Measurements from ENCODE around the gene SLFN12.

GRCh38 chr17:35423761-35424160 lies 8.5 kb downstream of the SLFN12 start:
- TF ChIP-seq, protein P1, sequence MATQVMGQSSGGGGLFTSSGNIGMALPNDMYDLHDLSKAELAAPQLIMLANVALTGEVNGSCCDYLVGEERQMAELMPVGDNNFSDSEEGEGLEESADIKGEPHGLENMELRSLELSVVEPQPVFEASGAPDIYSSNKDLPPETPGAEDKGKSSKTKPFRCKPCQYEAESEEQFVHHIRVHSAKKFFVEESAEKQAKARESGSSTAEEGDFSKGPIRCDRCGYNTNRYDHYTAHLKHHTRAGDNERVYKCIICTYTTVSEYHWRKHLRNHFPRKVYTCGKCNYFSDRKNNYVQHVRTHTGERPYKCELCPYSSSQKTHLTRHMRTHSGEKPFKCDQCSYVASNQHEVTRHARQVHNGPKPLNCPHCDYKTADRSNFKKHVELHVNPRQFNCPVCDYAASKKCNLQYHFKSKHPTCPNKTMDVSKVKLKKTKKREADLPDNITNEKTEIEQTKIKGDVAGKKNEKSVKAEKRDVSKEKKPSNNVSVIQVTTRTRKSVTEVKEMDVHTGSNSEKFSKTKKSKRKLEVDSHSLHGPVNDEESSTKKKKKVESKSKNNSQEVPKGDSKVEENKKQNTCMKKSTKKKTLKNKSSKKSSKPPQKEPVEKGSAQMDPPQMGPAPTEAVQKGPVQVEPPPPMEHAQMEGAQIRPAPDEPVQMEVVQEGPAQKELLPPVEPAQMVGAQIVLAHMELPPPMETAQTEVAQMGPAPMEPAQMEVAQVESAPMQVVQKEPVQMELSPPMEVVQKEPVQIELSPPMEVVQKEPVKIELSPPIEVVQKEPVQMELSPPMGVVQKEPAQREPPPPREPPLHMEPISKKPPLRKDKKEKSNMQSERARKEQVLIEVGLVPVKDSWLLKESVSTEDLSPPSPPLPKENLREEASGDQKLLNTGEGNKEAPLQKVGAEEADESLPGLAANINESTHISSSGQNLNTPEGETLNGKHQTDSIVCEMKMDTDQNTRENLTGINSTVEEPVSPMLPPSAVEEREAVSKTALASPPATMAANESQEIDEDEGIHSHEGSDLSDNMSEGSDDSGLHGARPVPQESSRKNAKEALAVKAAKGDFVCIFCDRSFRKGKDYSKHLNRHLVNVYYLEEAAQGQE (IDR thresholded peaks at IDR 0.05; ENCODE audit: insufficient read depth in 1 of 2, low read depth in 2 of 2, low read length in 2 of 2): no peak
- no peak for TF ChIP-seq POLR2AphosphoS5 (IDR thresholded peaks at IDR 0.05; ENCODE audit: low read depth, low read length)
- TF ChIP-seq SIN3A (IDR thresholded peaks at IDR 0.05; ENCODE audit: borderline replicate concordance, insufficient read depth, low read length): no peak
- TF ChIP-seq TAF1 (IDR thresholded peaks at IDR 0.05; ENCODE audit: borderline replicate concordance, insufficient read depth, low read length): no peak
- no peak for TF ChIP-seq FOXP2 (optimal IDR thresholded peaks at IDR 0.05; ENCODE audit: borderline replicate concordance, extremely low read depth, extremely low read length, insufficient read depth)
